Measurements from ENCODE around the gene FFAR3. TPM values are rescaled to one million over a fixed set of nuclear protein-coding genes. Genes with fewer than 3 reads are reported as not detected.

FFAR3 gene
- total RNA-seq, 2 donors from 2014 or later: not detected

GRCh38 chr19:35318679-35319448, 39.4 kb upstream of the FFAR3 start:
- Histone ChIP-seq H3K4me1 (no peaks in the 10 kb centered on the region), H3K27ac (peak overlapping the region in 1 of 4 donors; percentile 36), H3K4me3 (no peak overlapping the region), H3K9me3 (no peaks in the 10 kb centered on the region), H3K27me3 (no peaks in the 10 kb centered on the region), H3K36me3 (replicated peaks in 1 of 2; ENCODE audit: insufficient read depth in 1 of 2, low read depth in 2 of 2) (no peaks in the 10 kb centered on the region)
- intact Hi-C loops (cut with DNase I): no loop called here
- WGBS, 2 donors: 63 to 85% methylated on average over 10 to 16 of the region's 16 CpGs
- ATAC-seq (no peak), DNase-seq (peak in 3 of 4 donors; percentile 39 to 71 (median 43))
- TF ChIP-seq POLR2A (IDR thresholded peaks at IDR 0.05) (no peak), CTCF (IDR thresholded peaks at IDR 0.05) (no peak)

- intact Hi-C loops (cut with DNase I): no loop called here
- no peak for ATAC-seq
These were observed 38.1 kb upstream of the FFAR3 start for GRCh38 chr19:35320065-35320713.

GRCh38 chr19:35321291-35321690, 37.0 kb upstream of the FFAR3 start:
- TF ChIP-seq POLR2A (IDR thresholded peaks at IDR 0.05) (no peak), CTCF (IDR thresholded peaks at IDR 0.05) (no peak)
- H3K4me1 ChIP-seq: no peaks in the 10 kb centered on the region
- 75 to 96% methylated on average over 2 of the region's 2 CpGs for WGBS, 2 donors
- ATAC-seq: no peak
- H3K27ac ChIP-seq: no peak overlapping the region
- no peaks in the 10 kb centered on the region for H3K27me3 ChIP-seq
- no peak for DNase-seq
- no peaks in the 10 kb centered on the region for H3K36me3 ChIP-seq (replicated peaks in 1 of 2; ENCODE audit: insufficient read depth in 1 of 2, low read depth in 2 of 2)
- intact Hi-C loops (cut with DNase I): no loop called here
- H3K9me3 ChIP-seq: no peaks in the 10 kb centered on the region
- no peak overlapping the region for H3K4me3 ChIP-seq

More at GRCh38 chr19:35320065-35320713, 38.1 kb upstream of the FFAR3 start:
- no peak for DNase-seq
- 56 to 79% methylated on average over 10 to 12 of the region's 12 CpGs for WGBS, 2 donors
- Histone ChIP-seq H3K27me3 (no peaks in the 10 kb centered on the region), H3K36me3 (replicated peaks in 1 of 2; ENCODE audit: insufficient read depth in 1 of 2, low read depth in 2 of 2) (no peaks in the 10 kb centered on the region), H3K4me1 (no peaks in the 10 kb centered on the region), H3K27ac (peak overlapping the region in 1 of 4 donors; percentile 24), H3K9me3 (no peaks in the 10 kb centered on the region), H3K4me3 (no peak overlapping the region)
- TF ChIP-seq POLR2A (IDR thresholded peaks at IDR 0.05): no peak
- no peak for TF ChIP-seq CTCF (IDR thresholded peaks at IDR 0.05)

GRCh38 chr19:35322014-35322413, 36.2 kb upstream of the FFAR3 start:
- TF ChIP-seq POLR2A (IDR thresholded peaks at IDR 0.05) (no peak), CTCF (IDR thresholded peaks at IDR 0.05) (no peak)
- ATAC-seq (no peak), DNase-seq (no peak)
- no peak overlapping the region for H3K4me3 ChIP-seq
- no peaks in the 10 kb centered on the region for H3K36me3 ChIP-seq (replicated peaks in 1 of 2; ENCODE audit: insufficient read depth in 1 of 2, low read depth in 2 of 2)
- intact Hi-C loops (cut with DNase I): no loop called here
- H3K4me1 ChIP-seq: no peaks in the 10 kb centered on the region
- no peaks in the 10 kb centered on the region for H3K27me3 ChIP-seq
- H3K9me3 ChIP-seq: no peaks in the 10 kb centered on the region
- no peak overlapping the region for H3K27ac ChIP-seq
- WGBS, 2 donors: 85 to 88% methylated on average over 9 of the region's 9 CpGs

Measured in body of pancreas (tissue), 4 donors.